ENCODE results near the gene RPLP1. TPM values are rescaled to one million over a fixed set of nuclear protein-coding genes. Genes with fewer than 3 reads are reported as not detected.

The RPLP1 gene
- total and polyA plus RNA-seq, 2 of the 8 experiments (the other 6 are each of a cell fraction or from before 2014, with no cell fraction given) = 2,089 to 4,387 TPM

DNA sequence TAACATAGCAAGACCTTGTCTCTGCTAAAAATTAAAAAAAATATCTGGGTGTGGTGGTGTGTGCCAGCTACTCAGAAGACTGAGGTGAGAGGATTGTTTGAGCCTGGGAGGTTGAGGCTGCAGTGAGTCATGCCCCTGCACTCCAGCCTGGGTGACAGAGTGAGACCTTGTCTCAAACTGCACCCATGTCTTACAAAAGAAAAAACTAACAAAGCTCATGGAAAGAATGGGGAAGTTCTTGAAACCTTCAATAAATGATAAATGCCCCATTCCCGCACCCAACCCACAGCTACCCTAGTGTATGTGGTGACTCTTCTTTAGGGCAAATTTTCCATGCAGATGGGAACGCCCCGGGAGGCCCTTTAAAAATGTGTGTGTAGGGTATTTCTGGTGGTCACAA is 28.3 kb downstream of the RPLP1 start (continued):
- TF ChIP-seq RAD21 (IDR thresholded peaks at IDR 0.05 in 1 of 2, conservative IDR thresholded peaks at IDR 0.05 in 1 of 2; ENCODE audit: low read depth in 2 of 2, low read length in 2 of 2) (no peak), YY1 (IDR thresholded peaks at IDR 0.05; ENCODE audit: low read depth, low read length) (no peak), SP4 (IDR thresholded peaks at IDR 0.05; ENCODE audit: low read length) (no peak), SP2 (IDR thresholded peaks at IDR 0.05; ENCODE audit: low read length) (no peak)

Measured in H1 (cell line).